ENCODE measurements around the gene ZNF155. TPM values are rescaled to one million over a fixed set of nuclear protein-coding genes. Genes with fewer than 3 reads are reported as not detected.

ZNF155 gene
- polyA plus RNA-seq, 1 donor from 2014 or later, result 17.5 TPM

GRCh38 chr19:44025217-44025936 is 41.4 kb downstream of the ZNF155 start, which contains the start of gene ZNF222:
Gene ZNF222, plus strand, starts transcription at chr19:44025379. Its CDS starts 58 bp downstream, at chr19:44025437.
- Histone ChIP-seq H3F3A (ENCODE audit: insufficient read depth, low read length, poor library complexity, severe bottlenecking) (no peaks in the 10 kb centered on the region), H4K20me1 (ENCODE audit: insufficient read depth) (no peaks in the 10 kb centered on the region), H3K4me3 (ENCODE audit: low read length) (peak within 1 kb of the TSS; percentile 85), H3K27me3 (ENCODE audit: insufficient read depth, low read depth, low read length) (no peaks in the 10 kb centered on the region), H3K9me3 (ENCODE audit: low read length) (no peaks in the 10 kb centered on the region), H3K9me2 (ENCODE audit: insufficient read depth, low read length) (no peaks in the 10 kb centered on the region), H3K9ac (ENCODE audit: low read length) (peak within 1 kb of the TSS; percentile 77), H3K27ac (ENCODE audit: low read length) (peak within 1 kb of the TSS; percentile 70), H3K79me2 (replicated peaks; ENCODE audit: insufficient read depth, low read length) (peaks cover 11% of the 10 kb centered on the region), H3K36me3 (ENCODE audit: insufficient read depth, low read length) (peaks cover 15% of the 10 kb centered on the region), H2AFZ (ENCODE audit: low read depth, low read length) (peak within 1 kb of the TSS; percentile 99), H3K4me2 (ENCODE audit: low read length) (peak within 1 kb of the TSS; percentile 81)
- TF ChIP-seq, protein P1, sequence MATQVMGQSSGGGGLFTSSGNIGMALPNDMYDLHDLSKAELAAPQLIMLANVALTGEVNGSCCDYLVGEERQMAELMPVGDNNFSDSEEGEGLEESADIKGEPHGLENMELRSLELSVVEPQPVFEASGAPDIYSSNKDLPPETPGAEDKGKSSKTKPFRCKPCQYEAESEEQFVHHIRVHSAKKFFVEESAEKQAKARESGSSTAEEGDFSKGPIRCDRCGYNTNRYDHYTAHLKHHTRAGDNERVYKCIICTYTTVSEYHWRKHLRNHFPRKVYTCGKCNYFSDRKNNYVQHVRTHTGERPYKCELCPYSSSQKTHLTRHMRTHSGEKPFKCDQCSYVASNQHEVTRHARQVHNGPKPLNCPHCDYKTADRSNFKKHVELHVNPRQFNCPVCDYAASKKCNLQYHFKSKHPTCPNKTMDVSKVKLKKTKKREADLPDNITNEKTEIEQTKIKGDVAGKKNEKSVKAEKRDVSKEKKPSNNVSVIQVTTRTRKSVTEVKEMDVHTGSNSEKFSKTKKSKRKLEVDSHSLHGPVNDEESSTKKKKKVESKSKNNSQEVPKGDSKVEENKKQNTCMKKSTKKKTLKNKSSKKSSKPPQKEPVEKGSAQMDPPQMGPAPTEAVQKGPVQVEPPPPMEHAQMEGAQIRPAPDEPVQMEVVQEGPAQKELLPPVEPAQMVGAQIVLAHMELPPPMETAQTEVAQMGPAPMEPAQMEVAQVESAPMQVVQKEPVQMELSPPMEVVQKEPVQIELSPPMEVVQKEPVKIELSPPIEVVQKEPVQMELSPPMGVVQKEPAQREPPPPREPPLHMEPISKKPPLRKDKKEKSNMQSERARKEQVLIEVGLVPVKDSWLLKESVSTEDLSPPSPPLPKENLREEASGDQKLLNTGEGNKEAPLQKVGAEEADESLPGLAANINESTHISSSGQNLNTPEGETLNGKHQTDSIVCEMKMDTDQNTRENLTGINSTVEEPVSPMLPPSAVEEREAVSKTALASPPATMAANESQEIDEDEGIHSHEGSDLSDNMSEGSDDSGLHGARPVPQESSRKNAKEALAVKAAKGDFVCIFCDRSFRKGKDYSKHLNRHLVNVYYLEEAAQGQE (IDR thresholded peaks at IDR 0.05; ENCODE audit: borderline replicate concordance), result no peak
- TF ChIP-seq EP300 (conservative IDR thresholded peaks at IDR 0.05; ENCODE audit: poor library complexity, severe bottlenecking) (peak; percentile 27), SMC3 (conservative IDR thresholded peaks at IDR 0.05; ENCODE audit: poor library complexity) (no peak), CTCF (IDR thresholded peaks at IDR 0.05; ENCODE audit: poor library complexity, severe bottlenecking) (no peak), TAF1 (IDR thresholded peaks at IDR 0.05; ENCODE audit: low read depth) (no peak), RAD21 (conservative IDR thresholded peaks at IDR 0.05) (peak; percentile 34), MXI1 (conservative IDR thresholded peaks at IDR 0.05; ENCODE audit: poor library complexity, severe bottlenecking) (peak; percentile 43), EZH2 (IDR thresholded peaks at IDR 0.05; ENCODE audit: borderline replicate concordance, insufficient read depth, low read length, poor library complexity, severe bottlenecking) (no peak), POLR2AphosphoS5 (IDR thresholded peaks at IDR 0.05) (peak; percentile 75)

GRCh38 chr19:44026622-44027021 is 42.6 kb downstream of the ZNF155 start:
- peak overlapping the region; percentile 10 for H3K4me3 ChIP-seq (ENCODE audit: low read length)
- H4K20me1 ChIP-seq (ENCODE audit: insufficient read depth), result no peaks in the 10 kb centered on the region
- H3K79me2 ChIP-seq (replicated peaks; ENCODE audit: insufficient read depth, low read length), result peaks cover 11% of the 10 kb centered on the region
- TF ChIP-seq SMC3 (conservative IDR thresholded peaks at IDR 0.05; ENCODE audit: poor library complexity), result no peak
- TF ChIP-seq EZH2 (IDR thresholded peaks at IDR 0.05; ENCODE audit: borderline replicate concordance, insufficient read depth, low read length, poor library complexity, severe bottlenecking), result no peak
- peaks cover 16% of the 10 kb centered on the region for H3K36me3 ChIP-seq (ENCODE audit: insufficient read depth, low read length)
- H2AFZ ChIP-seq (ENCODE audit: low read depth, low read length), result no peak overlapping the region
- H3K9ac ChIP-seq (ENCODE audit: low read length), result no peak overlapping the region
- no peaks in the 10 kb centered on the region for H3K27me3 ChIP-seq (ENCODE audit: insufficient read depth, low read depth, low read length)
- no peaks in the 10 kb centered on the region for H3F3A ChIP-seq (ENCODE audit: insufficient read depth, low read length, poor library complexity, severe bottlenecking)
- no peak overlapping the region for H3K27ac ChIP-seq (ENCODE audit: low read length)
- H3K4me2 ChIP-seq (ENCODE audit: low read length), result no peak overlapping the region
- H3K9me2 ChIP-seq (ENCODE audit: insufficient read depth, low read length), result no peaks in the 10 kb centered on the region
- H3K9me3 ChIP-seq (ENCODE audit: low read length), result peaks cover 4% of the 10 kb centered on the region
